Measurements from ENCODE around the gene ARHGEF17. TPM values are rescaled to one million over a fixed set of nuclear protein-coding genes. Genes with fewer than 3 reads are reported as not detected.

Gene ARHGEF17
- total RNA-seq, 1 donor from 2014 or later: 56.5 TPM

DNA sequence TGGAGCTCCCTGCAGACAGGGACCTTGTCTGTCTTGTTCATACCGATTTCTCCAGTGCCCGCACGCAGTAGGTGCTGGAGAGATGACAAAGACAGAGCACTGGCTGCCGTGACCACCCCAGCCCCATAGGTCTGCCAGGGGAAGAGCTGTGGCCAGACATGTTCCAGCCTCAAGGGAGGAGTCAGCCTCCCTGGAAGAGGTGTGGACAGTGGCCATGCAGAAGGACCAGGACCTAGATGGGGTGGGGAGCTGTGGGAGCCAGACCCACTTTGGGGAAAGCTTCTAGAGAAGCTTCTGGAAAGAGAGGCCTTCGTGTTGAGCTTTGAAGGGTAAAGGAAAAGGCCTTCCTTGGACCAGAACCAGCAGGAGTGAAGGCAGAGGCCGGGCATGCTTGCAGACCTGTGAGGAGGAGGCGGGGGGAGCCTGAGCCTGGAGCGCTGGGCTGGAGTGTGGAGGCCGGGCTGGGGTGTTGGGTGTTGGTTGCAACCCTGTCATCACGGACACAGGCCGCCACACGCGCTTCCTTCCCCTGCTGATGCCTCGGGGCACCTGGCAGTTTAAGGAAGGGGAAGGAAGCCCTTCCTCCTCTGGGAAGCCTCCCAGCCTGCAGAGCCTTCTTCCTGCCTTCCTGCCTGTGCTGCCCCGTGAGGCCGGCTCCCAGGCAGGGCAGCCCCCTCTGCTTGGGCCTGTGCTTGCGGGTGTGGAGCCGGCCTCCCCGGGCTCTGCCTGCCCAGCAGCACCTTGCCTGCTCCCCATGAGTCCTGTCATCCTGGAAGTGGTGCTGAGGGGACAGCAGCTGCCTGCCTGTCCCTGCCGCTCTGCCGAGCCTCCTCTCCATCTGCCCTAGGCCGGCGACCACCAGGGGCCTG is 80.4 kb downstream of the ARHGEF17 start:
- TF ChIP-seq CTCF (IDR thresholded peaks at IDR 0.05): no peak
- DNase-seq (peak; percentile 80), ATAC-seq (no peak)
- Histone ChIP-seq H3K4me3 (no peak overlapping the region), H3K27ac (peak overlapping the region; percentile 81), H3K9me3 (no peaks in the 10 kb centered on the region), H3K27me3 (ENCODE audit: low read depth) (no peaks in the 10 kb centered on the region), H3K4me1 (peaks cover 60% of the 10 kb centered on the region), H3K36me3 (peaks cover 17% of the 10 kb centered on the region)
- intact Hi-C loops (cut with DNase I): no loop called here

- Histone ChIP-seq H3K27me3 (ENCODE audit: low read depth) (no peaks in the 10 kb centered on the region), H3K27ac (no peak overlapping the region), H3K4me1 (peaks cover 54% of the 10 kb centered on the region), H3K9me3 (no peaks in the 10 kb centered on the region), H3K36me3 (peaks cover 22% of the 10 kb centered on the region), H3K4me3 (no peak overlapping the region)
- intact Hi-C loops (cut with DNase I): no loop called here
- DNase-seq (no peak), ATAC-seq (no peak)
- TF ChIP-seq CTCF (IDR thresholded peaks at IDR 0.05): no peak
Measured at GRCh38 chr11:73389134-73389525, 81.1 kb downstream of the ARHGEF17 start.

DNA sequence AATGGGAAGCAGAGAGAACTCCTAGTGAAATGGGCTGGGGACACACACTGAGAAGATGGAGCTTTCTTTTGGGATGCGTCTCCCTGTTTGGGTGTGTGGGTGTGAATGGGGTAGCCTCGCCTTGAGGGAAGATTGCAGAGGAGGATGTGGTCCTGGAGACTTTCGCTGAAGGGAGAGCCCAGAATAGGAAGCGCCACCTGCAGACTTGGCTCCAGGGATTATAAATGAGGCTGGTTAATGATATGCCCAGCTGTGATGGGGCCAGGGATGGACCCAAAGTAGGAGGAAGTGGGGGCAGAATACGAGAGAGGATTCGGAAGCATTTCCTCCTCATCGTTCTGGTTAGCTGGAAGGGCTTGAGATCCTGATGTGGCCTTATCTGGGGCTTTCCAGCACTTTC is 81.8 kb downstream of the ARHGEF17 start:
- intact Hi-C loops (cut with DNase I): no loop called here
- Histone ChIP-seq H3K36me3 (peaks cover 30% of the 10 kb centered on the region), H3K27ac (no peak overlapping the region), H3K9me3 (no peaks in the 10 kb centered on the region), H3K4me1 (peaks cover 46% of the 10 kb centered on the region), H3K4me3 (no peak overlapping the region), H3K27me3 (ENCODE audit: low read depth) (no peaks in the 10 kb centered on the region)
- no peak for TF ChIP-seq CTCF (IDR thresholded peaks at IDR 0.05)
- DNase-seq (peak; percentile 6), ATAC-seq (no peak)

DNA sequence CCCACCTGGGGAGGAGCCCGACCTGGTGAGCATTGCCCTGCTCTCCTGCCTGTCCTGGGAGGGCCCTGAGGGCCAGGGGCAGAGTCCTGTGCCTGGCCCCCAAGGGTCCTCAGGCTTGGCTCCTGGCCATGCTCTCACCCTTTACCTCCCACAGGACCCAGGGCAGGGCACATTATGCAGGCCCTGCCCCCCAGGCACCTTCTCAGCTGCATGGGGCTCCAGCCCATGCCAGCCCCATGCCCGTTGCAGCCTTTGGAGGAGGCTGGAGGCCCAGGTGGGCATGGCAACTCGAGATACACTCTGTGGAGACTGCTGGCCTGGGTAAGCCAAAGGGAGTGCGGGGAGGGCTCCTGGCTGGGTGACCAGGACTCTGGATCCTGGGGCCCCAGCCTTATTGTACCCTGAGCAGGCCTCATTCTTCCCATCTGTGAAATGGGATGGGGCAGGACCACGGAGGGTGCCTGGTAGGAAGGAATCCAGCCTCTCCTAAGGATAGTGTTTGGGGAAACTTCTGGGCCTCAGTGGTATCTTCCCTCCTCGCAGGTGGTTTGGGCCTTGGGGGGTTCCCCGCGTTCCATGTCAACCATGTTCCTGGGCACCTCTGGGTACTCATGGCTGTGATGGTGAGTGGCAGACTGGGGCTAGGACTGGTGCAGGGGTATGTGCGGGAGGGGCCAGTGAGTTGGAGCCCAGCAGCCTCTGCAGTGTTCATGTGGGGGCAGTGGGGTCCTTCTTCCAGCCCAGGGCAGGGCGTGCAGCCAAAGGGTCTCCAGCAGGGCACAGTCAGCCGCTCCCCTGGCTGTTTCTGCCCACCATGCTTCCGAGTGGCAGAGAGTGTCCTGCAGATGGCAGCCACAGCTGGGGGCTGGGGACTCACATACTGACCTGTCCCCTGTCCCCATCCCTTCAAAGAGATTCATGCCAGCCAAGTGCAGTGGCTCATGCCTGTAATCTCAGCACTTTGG is 82.8 kb downstream of the ARHGEF17 start:
- DNase-seq: peak; percentile 37
- H3K27me3 ChIP-seq (ENCODE audit: low read depth): no peaks in the 10 kb centered on the region
- H3K9me3 ChIP-seq: no peaks in the 10 kb centered on the region
- intact Hi-C loops (cut with DNase I): no loop called here
- ATAC-seq: no peak
- no peak overlapping the region for H3K27ac ChIP-seq
- no peak for TF ChIP-seq CTCF (IDR thresholded peaks at IDR 0.05)
- H3K4me3 ChIP-seq: no peak overlapping the region
- peaks cover 37% of the 10 kb centered on the region for H3K4me1 ChIP-seq
- H3K36me3 ChIP-seq: peaks cover 32% of the 10 kb centered on the region

DNA sequence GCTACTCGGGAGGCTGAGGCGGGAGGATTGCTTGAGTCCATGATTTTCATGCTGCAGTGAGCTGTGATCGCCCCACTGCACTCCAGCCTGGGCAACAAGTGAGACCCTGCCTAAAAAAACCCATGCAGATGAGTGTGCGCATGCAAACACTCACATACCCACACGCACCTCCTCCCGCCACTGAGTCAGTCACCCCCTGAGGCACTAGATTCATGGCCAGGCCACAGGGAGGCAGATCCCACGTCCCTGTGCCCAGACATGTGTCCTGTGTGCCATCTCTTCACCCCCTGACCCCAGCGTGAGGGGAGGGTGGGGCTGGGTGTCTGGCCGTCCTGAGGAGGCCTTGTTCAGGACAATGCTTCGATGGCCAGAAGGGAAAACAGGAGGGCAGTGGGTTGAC is 83.6 kb downstream of the ARHGEF17 start:
- intact Hi-C loops (cut with DNase I): no loop called here
- ATAC-seq (no peak), DNase-seq (peak; percentile 23)
- H3K4me3 ChIP-seq: no peak overlapping the region
- H3K4me1 ChIP-seq: peaks cover 29% of the 10 kb centered on the region
- H3K27me3 ChIP-seq (ENCODE audit: low read depth): no peaks in the 10 kb centered on the region
- TF ChIP-seq CTCF (IDR thresholded peaks at IDR 0.05): no peak
- no peaks in the 10 kb centered on the region for H3K9me3 ChIP-seq
- H3K36me3 ChIP-seq: peaks cover 40% of the 10 kb centered on the region
- H3K27ac ChIP-seq: no peak overlapping the region
